Umbilical cord (tissue), 2 donors: ENCODE data around the gene DSCAM. TPM values are rescaled to one million over a fixed set of nuclear protein-coding genes. Genes with fewer than 3 reads are reported as not detected.
"Not testable (repeated sequence)": the region's sequence is repeated elsewhere in the genome, so short reads cannot be mapped to it uniquely, and the experiment has no call there.

Experiments
- DNase-seq: peaks from one replicate; pipeline ENCODE4 v3.0.0-alpha.2; 2015; ENCODE audit warnings: low spot score
- total RNA-seq: library from RNA; depleted of rRNA; stranded (reverse); fragments of >200 nt; gene quantifications from one replicate; pipeline ENCODE4 v1.2.3, GENCODE V29; 2014; ENCODE audit warnings: low replicate concordance; ENCODE audit not compliant: insufficient read depth

DSCAM gene
- total RNA-seq, 1 donor from 2014 or later, result 0.24 TPM

- not testable (repeated sequence) for DNase-seq
Measured at GRCh38 chr21:40320718-40321117, 526.2 kb downstream of the DSCAM start.

GRCh38 chr21:40318371-40318770, 528.6 kb downstream of the DSCAM start:
- no peak for DNase-seq

- DNase-seq, result peak; percentile 4
Measured at GRCh38 chr21:40316104-40316503, 530.9 kb downstream of the DSCAM start.

- peak; percentile 82 for DNase-seq
Measured at GRCh38 chr21:40315626-40316025, 531.3 kb downstream of the DSCAM start.

GRCh38 chr21:40313260-40313659, 533.7 kb downstream of the DSCAM start:
- DNase-seq, result no peak

- DNase-seq, result no peak
Measured at GRCh38 chr21:40300300-40300699, 546.7 kb downstream of the DSCAM start.

GRCh38 chr21:40299451-40299850, 547.5 kb downstream of the DSCAM start:
- no peak for DNase-seq

GRCh38 chr21:40294345-40294744, 552.6 kb downstream of the DSCAM start:
- DNase-seq, result no peak

GRCh38 chr21:40291560-40291959, 555.4 kb downstream of the DSCAM start:
- DNase-seq, result no peak

- no peak for DNase-seq
Measured at GRCh38 chr21:40284409-40284808, 562.5 kb downstream of the DSCAM start.

- DNase-seq, result no peak
Measured at GRCh38 chr21:40282912-40283886, 563.8 kb downstream of the DSCAM start.

GRCh38 chr21:40278345-40278744, 568.6 kb downstream of the DSCAM start:
- no peak for DNase-seq

GRCh38 chr21:40276001-40276400, 571.0 kb downstream of the DSCAM start:
- DNase-seq, result no peak

GRCh38 chr21:40272037-40272436, 574.9 kb downstream of the DSCAM start:
- DNase-seq, result peak; percentile 33

GRCh38 chr21:40271164-40271563, 575.8 kb downstream of the DSCAM start:
- DNase-seq, result no peak

- peak; percentile 61 for DNase-seq
Measured at GRCh38 chr21:40270047-40270446, 576.9 kb downstream of the DSCAM start.

GRCh38 chr21:40269239-40269638, 577.7 kb downstream of the DSCAM start:
- DNase-seq, result no peak

- DNase-seq, result not testable (repeated sequence)
Measured at GRCh38 chr21:40258456-40258855, 588.5 kb downstream of the DSCAM start.

- DNase-seq, result no peak
Measured at GRCh38 chr21:40257342-40257741, 589.6 kb downstream of the DSCAM start.

- no peak for DNase-seq
Measured at GRCh38 chr21:40255518-40256444, 591.2 kb downstream of the DSCAM start.

GRCh38 chr21:40254540-40255465, 592.2 kb downstream of the DSCAM start:
- DNase-seq, result peak; percentile 84
